GM23248 (cell line): Measurements from ENCODE around the gene SEMA6B. TPM values are rescaled to one million over a fixed set of nuclear protein-coding genes. Genes with fewer than 3 reads are reported as not detected.

Experiments used
- DNase-seq: peaks from one replicate; pipeline ENCODE4 v3.0.0-alpha.2; 2015
- H2AFZ ChIP-seq: fragments of 200-600 bp; sonication (generic); 2 replicates; pipeline ENCODE4 v1.6.1; 2016; ENCODE audit warnings: antibody characterized with exemption
- H3F3A ChIP-seq: fragments of 200-600 bp; sonication (generic); 2 replicates; pipeline ENCODE4 v1.6.1; 2016; ENCODE audit warnings: mild to moderate bottlenecking, antibody characterized with exemption, mixed run types; ENCODE audit not compliant: insufficient read depth
- H3K27ac ChIP-seq: fragments of 200-600 bp; sonication (generic); 2 replicates; pipeline ENCODE4 v1.5.1; 2016; ENCODE audit warnings: mild to moderate bottlenecking
- H3K27me3 ChIP-seq: fragments of 200-600 bp; sonication (generic); replicated peaks from 2 replicates; pipeline ENCODE4 v1.6.1; 2016; ENCODE audit warnings: mild to moderate bottlenecking; ENCODE audit not compliant: insufficient read depth
- H3K36me3 ChIP-seq: fragments of 200-600 bp; sonication (generic); 2 replicates; pipeline ENCODE4 v1.6.1; 2016; ENCODE audit warnings: low read depth, mild to moderate bottlenecking
- H3K4me1 ChIP-seq: fragments of 200-600 bp; sonication (generic); 2 replicates; pipeline ENCODE4 v1.6.1; 2016; ENCODE audit warnings: mild to moderate bottlenecking; ENCODE audit not compliant: insufficient read depth
- H3K4me2 ChIP-seq: fragments of 200-600 bp; sonication (generic); one replicate; pipeline ENCODE4 v1.6.1; 2016; ENCODE audit warnings: mild to moderate bottlenecking; ENCODE audit not compliant: unreplicated experiment
- H3K4me3 ChIP-seq: fragments of 200-600 bp; sonication (generic); 2 replicates; pipeline ENCODE4 v1.5.1; 2016; ENCODE audit warnings: mild to moderate bottlenecking
- H3K79me2 ChIP-seq: fragments of 200-600 bp; sonication (generic); 2 replicates; pipeline ENCODE4 v1.6.1; 2016; ENCODE audit warnings: mild to moderate bottlenecking; ENCODE audit not compliant: insufficient read depth
- H3K9ac ChIP-seq: fragments of 200-600 bp; sonication (generic); 2 replicates; pipeline ENCODE4 v1.6.1; 2016; ENCODE audit warnings: mild to moderate bottlenecking
- H3K9me2 ChIP-seq: fragments of 200-600 bp; sonication (generic); 2 replicates; pipeline ENCODE4 v1.6.1; 2016; ENCODE audit warnings: mixed run types, mild to moderate bottlenecking, moderate library complexity; ENCODE audit not compliant: insufficient read depth
- H3K9me3 ChIP-seq: fragments of 200-600 bp; sonication (generic); one replicate; pipeline ENCODE4 v1.6.1; 2017; ENCODE audit warnings: low read depth
- H4K20me1 ChIP-seq: fragments of 200-600 bp; sonication (generic); 2 replicates; pipeline ENCODE4 v1.6.0; 2016; ENCODE audit not compliant: insufficient read depth
- EZH2 ChIP-seq: fragments of 200-600 bp; sonication (generic); IDR thresholded peaks from 2 replicates; pipeline ENCODE4 v1.6.1; 2018; ENCODE audit warnings: antibody characterized with exemption, mild to moderate bottlenecking; ENCODE audit not compliant: insufficient read depth, poor library complexity, severe bottlenecking
- EZH2phosphoT487 ChIP-seq: fragments of 200-600 bp; sonication (generic); IDR thresholded peaks from 2 replicates; pipeline ENCODE4 v1.6.1; 2018; ENCODE audit warnings: antibody characterized with exemption, moderate library complexity, mild to moderate bottlenecking, low read depth; ENCODE audit not compliant: insufficient read depth
- WGBS, 2 experiments: methylation state at CpG; one replicate each; pipeline ENCODE4 v1.1.6; 2015 to 2017; ENCODE audit warnings: low lambda C conversion rate in 2 of 2, low coverage in 1 of 2; ENCODE audit errors: missing lambda C conversion rate in 2 of 2; 5-methylcytosine and 5-hydroxymethylcytosine counted together
- in situ Hi-C: fragments of 300-500 bp; cut with MboI; formaldehyde crosslinking; loops from 2 replicates; pipeline ENCODE4 v1.15.0; 2020
- polyA plus RNA-seq: library from polyadenylated mRNA; unstranded; fragments of >200 nt; fragmentation: Nextera tagmentation; extraction: Ambion mirVana; gene quantifications from 2 replicates; pipeline ENCODE4 v1.2.1, GENCODE V29; 2016
- total RNA-seq: library from RNA; depleted of rRNA; stranded (reverse); fragments of >200 nt; shearing (Covaris generic); gene quantifications from 2 replicates; pipeline ENCODE4 v1.2.3, GENCODE V29; 2014

Gene SEMA6B
- total and polyA plus RNA-seq, 2 experiments from 2014 or later: not detected

DNA sequence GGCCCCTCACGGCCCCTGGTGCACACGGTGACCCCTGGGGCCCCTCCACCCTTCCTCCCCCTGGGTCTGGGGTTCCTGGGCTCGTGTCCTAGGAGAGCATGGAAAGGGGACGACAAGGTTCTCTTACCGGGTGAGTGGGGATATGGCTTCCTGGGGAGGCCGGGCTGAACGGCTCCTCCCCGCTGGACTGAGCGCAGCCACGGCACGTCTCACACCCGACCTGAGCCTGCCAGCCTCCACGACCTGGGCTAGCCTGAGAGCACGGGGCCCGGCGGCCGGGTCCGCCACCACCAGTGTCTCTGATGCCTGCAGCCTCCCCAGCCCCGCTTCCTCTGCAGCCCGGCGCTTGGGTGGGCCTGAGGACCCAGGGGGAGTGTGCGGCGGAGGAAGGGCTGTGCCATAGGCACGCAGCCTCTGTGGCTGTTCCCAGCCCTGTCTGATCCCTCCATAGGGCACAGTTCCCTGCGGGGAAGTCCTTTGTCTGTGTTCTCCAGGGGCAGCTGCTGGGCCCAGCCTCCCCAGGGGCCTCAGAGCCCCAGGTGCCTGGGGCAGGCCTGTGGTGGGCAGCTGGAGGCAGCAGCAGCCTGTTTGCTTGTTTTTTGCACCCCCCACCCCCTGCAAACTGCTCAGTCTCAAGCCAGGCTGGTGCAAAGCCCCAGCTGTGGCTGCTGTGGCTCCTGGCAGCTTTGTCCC, 56.2 kb downstream of the SEMA6B start:
- no peak overlapping the region for H2AFZ ChIP-seq
- TF ChIP-seq EZH2 (no peak), EZH2phosphoT487 (no peak)
- H3K27ac ChIP-seq: no peak overlapping the region
- no peaks in the 10 kb centered on the region for H4K20me1 ChIP-seq
- peaks cover 8% of the 10 kb centered on the region; the same call in 1 of the 2 replicates for H3K4me1 ChIP-seq
- H3F3A ChIP-seq: no peaks in the 10 kb centered on the region
- H3K36me3 ChIP-seq: no peaks in the 10 kb centered on the region; the same call in 1 of the 2 replicates
- H3K9ac ChIP-seq: no peak overlapping the region
- no peak overlapping the region for H3K4me3 ChIP-seq
- no peak overlapping the region for H3K4me2 ChIP-seq
- H3K9me2 ChIP-seq: no peaks in the 10 kb centered on the region
- in situ Hi-C loops: no loop called here
- no peaks in the 10 kb centered on the region for H3K9me3 ChIP-seq
- no peaks in the 10 kb centered on the region for H3K79me2 ChIP-seq
- H3K27me3 ChIP-seq: no peaks in the 10 kb centered on the region
- 90 to 91% methylated on average over 12 to 25 of the region's 25 CpGs for WGBS, 2 experiments
- no peak for DNase-seq

DNA sequence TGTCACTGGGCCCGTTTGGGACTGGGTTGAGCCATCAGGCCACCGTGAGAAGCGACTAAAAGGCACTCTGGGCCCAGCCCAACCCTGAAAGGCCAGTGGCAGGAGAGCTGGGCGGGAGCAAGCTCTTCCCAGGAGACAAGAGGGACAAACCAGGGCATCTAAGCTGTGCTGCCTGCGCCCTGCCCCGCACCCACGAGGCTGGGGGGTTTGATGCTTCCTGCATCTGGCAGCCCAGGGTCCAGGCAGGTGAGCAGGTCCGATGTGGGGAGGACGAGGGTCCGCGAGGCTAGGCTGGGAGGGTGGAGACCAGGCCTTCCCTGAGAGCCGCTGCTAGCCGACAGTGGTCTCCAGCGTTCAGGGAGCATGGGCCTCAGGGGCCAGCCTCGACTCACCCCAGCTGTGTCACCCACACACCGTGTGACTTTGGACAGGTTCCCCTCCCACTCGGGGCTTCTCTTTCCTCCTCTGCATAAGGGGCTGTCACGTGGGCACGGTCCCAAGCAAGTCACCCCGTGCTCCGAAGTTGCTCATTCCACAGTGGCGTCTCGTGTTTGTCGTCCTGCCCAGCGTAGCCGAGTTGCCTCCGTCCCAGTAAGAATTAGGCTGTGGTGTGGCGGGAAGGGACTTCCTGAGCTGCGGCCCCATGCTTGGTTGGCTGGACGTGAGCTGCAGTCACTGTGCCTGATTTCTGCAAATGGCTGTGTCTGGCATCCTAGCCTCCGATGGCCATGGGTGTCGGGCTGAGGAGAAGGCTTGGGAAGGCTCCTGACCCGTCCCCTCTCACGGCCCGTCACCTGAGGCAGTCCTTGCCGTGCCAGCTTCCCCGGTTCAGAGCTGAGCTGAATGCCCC, 57.0 kb downstream of the SEMA6B start:
- Histone ChIP-seq H3K36me3 (no peaks in the 10 kb centered on the region; the same call in 1 of the 2 replicates), H3K9ac (no peak overlapping the region), H3K4me3 (no peak overlapping the region), H3K4me2 (no peak overlapping the region), H3K27ac (no peak overlapping the region), H3F3A (no peaks in the 10 kb centered on the region), H3K27me3 (no peaks in the 10 kb centered on the region), H3K79me2 (no peaks in the 10 kb centered on the region), H2AFZ (no peak overlapping the region), H3K9me2 (no peaks in the 10 kb centered on the region), H3K9me3 (no peaks in the 10 kb centered on the region), H4K20me1 (no peaks in the 10 kb centered on the region), H3K4me1 (peaks cover 8% of the 10 kb centered on the region; the same call in 1 of the 2 replicates)
- 91 to 93% methylated on average over 32 to 37 of the region's 37 CpGs for WGBS, 2 experiments
- in situ Hi-C loops: no loop called here
- DNase-seq: no peak
- TF ChIP-seq EZH2 (no peak), EZH2phosphoT487 (no peak)

DNA sequence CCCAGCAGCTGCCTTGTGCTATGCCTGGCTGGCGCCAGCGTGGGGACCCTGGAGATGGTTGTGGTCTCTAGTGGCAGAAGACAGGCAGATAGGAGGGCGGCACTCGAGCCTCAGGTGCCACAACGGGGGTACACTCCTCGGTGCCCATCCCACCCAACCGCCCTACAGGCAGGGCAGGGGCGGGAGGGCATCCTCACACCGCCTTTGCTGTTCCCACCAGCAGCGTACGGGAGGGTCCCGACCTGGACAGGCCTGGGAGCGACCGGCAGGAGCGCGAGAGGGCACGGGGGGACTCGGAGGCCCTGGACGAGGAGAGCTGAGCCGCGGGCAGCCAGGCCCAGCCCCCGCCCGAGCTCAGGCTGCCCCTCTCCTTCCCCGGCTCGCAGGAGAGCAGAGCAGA, 57.8 kb downstream of the SEMA6B start:
- WGBS, 2 experiments: 93 to 95% methylated on average over 8 to 25 of the region's 25 CpGs
- Histone ChIP-seq H3K27me3 (no peaks in the 10 kb centered on the region), H3K9ac (no peak overlapping the region), H3F3A (no peaks in the 10 kb centered on the region), H2AFZ (no peak overlapping the region), H3K9me3 (no peaks in the 10 kb centered on the region), H4K20me1 (no peaks in the 10 kb centered on the region), H3K36me3 (no peaks in the 10 kb centered on the region; the same call in 1 of the 2 replicates), H3K4me1 (peaks cover 7% of the 10 kb centered on the region; the same call in 1 of the 2 replicates), H3K27ac (no peak overlapping the region), H3K79me2 (no peaks in the 10 kb centered on the region), H3K9me2 (no peaks in the 10 kb centered on the region), H3K4me3 (no peak overlapping the region), H3K4me2 (no peak overlapping the region)
- in situ Hi-C loops: no loop called here
- no peak for DNase-seq
- TF ChIP-seq EZH2: no peak
- no peak for TF ChIP-seq EZH2phosphoT487

DNA sequence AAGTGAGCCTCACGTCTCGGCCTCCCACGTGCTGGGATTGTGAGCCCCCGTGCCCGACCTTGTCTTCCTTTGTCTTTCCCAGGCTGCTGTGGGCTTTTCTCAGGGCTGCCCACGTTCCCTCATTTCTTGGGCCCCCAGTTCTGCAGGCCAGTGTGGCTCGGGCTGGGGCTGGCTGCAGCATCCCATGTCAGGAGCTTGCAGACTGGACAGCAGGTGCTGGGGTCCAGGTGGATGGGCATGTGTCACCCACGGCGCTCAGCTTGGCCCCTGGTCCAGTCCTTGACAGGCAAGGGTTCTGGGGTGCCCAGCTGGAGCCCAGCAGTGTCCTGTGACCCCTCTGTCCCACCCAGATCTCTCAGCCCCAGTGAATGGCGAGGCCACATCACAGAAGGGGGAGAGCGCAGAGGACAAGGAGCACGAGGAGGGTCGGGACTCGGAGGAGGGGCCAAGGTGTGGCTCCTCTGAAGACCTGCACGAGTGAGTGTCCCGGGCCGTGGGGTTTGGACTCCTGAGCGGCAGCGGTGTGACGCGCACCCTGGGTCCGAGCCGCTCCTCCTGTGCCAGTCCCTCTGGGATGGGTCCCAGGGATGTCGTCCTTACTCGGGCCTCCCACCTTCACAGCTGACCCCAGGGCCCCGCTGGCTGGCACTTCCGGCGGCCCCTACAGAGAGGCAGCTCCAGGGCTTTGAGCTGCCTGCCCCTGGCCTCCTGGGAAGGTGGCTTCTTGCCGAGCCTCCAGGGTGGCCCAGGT, 58.5 kb downstream of the SEMA6B start:
- Histone ChIP-seq H3K27me3 (no peaks in the 10 kb centered on the region), H3K27ac (no peak overlapping the region), H3F3A (no peaks in the 10 kb centered on the region), H2AFZ (no peak overlapping the region), H4K20me1 (no peaks in the 10 kb centered on the region), H3K4me2 (no peak overlapping the region), H3K79me2 (no peaks in the 10 kb centered on the region), H3K4me3 (no peak overlapping the region), H3K36me3 (no peaks in the 10 kb centered on the region; the same call in 1 of the 2 replicates), H3K4me1 (no peaks in the 10 kb centered on the region), H3K9me2 (no peaks in the 10 kb centered on the region), H3K9ac (no peak overlapping the region), H3K9me3 (no peaks in the 10 kb centered on the region)
- in situ Hi-C loops: no loop called here
- no peak for DNase-seq
- WGBS, 2 experiments: 90 to 94% methylated on average over 24 to 29 of the region's 29 CpGs
- TF ChIP-seq EZH2phosphoT487 (no peak), EZH2 (no peak)
